NCI-H524 (cell line): ENCODE measurements around the gene TMEM101.
"Not testable (repeated sequence)": the region's sequence is repeated elsewhere in the genome, so short reads cannot be mapped to it uniquely, and the experiment has no call there.

Source experiments
- DNase-seq, 2 experiments: peaks; one replicate each; lab custom pipeline; 2025; lab: John Stamatoyannopoulos, UW

Gene TMEM101

DNA sequence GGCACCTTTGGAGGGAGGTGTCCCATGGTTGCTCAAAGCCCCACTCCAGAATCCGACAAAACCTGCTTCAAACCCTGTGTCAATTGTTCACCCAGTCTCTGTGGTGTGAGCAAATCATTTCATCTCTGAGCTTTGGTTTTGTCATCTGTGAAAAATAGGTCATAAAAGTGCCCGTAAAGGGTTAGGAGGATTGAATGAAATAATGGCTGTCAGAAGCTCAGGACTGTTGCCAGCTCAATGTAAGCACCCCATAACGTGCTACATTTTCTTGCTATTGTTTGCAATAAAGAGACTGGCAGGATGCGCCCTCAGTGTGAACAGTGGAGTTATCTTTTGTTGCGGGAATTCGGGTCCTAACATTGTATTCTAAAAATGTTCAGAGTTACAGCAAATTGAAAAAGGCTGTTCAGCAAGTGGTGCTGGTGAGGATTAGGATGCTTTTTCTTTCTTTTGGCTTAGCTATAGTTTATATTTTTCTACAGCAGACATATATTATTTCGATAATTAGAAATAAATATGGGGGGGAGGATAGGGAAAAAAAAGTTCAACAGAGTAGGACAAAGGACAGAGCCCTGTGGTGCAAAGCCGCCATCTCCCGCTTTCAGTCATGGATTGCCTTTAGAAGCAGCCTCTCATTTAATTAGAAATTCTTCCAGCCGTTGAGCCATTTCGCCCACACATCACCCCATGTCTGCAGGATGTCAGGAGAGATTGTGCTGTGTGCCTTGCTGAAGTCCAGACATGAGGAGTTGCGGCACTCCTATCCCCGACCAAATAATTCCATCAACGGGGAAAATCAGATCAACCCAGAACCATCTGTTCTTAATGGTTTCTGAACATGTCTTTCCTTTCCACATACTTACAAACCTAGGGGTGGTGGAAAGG is 40.1 kb downstream of the TMEM101 start:
- DNase-seq = no peak

DNA sequence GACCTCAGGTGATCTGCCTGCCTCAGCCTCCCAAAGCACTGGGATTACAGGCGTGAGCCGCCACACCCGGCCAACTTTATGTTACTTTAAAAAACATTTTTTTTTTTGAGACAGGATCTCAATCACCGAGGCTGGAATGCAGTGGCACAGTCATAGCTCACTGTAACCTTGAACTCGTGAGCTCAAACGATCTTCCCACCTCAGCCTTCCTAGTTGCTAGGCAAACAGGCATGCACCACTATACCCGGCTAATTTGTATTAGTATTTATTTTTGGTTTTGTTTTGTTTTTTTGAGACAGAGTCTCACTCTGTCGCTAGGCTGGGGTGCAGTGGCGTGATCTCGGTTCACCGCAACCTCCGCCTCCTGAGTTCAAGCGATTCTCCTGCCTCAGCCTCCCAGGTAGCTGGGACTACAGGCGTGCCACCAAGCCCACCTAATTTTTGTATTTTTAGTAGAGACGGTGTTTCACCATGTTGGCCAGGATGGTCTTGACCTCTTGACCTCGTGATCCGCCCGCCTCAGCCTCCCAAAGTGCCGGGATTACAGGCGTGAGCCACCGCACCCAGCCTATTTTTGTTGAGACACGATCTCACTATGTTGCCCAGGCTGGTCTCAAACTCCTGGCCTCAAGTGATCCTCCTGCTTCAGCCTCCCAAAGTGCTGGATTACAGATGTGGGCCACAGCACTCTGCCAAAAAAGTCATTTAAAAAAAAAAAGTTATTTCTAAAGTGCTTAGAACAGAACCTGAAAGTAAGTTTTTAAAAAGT is 42.1 kb downstream of the TMEM101 start:
- DNase-seq = not testable (repeated sequence)

- DNase-seq = not testable (repeated sequence)
These were observed 43.3 kb downstream of the TMEM101 start for GRCh38 chr17:43971436-43971835.

- no peak for DNase-seq
These were observed 44.4 kb downstream of the TMEM101 start for GRCh38 chr17:43970366-43970765.

DNA sequence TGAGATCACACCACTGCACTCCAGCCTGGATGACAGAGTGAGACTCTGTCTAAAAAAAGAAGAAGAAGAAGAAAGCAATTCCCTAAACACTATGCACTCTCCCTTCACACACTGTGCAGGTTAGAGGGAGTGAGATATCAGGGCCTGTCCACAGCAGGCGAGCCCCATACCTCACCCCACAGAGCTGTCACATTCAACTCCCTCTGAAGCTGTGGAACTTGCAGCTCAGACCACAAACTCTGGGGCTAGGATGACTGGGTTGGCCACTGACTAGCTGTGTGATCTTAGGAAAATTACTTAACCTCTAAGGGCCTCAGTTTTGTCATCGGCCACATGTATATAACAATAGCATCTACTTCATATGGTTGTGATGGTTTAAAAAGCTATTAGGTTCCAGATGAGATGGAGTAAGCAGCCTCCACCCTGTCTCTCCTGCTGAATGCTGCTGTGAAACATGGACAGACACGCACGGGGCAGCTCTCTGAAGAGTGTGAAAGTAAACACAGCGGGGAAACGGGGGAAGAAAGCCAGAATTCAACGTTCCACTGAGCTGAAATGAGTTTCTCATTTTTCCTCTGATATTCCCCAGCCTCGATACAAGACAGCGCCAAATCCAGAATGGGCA is 47.4 kb downstream of the TMEM101 start:
- no peak for DNase-seq

DNA sequence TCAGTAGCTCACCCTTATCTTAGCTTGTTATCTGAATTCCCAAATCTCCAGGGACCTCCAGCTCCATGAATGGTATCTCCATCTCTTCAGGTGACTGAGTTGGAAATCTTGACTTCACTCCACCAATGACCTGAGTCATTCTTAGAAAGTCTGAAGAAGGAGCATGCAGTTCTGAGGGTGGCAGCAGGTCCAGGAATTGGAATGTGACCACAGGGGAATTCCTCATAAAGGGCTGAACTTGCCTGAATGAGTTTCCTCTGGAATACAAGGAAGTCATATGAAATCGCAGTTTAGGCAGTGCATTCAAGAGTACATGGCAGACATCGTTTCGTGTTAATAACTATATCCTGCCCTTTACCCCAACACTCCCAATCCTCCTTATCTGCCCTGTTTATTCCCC is 48.5 kb downstream of the TMEM101 start:
- no peak for DNase-seq

GRCh38 chr17:43962479-43962878 is 52.3 kb downstream of the TMEM101 start:
- no peak for DNase-seq

DNA sequence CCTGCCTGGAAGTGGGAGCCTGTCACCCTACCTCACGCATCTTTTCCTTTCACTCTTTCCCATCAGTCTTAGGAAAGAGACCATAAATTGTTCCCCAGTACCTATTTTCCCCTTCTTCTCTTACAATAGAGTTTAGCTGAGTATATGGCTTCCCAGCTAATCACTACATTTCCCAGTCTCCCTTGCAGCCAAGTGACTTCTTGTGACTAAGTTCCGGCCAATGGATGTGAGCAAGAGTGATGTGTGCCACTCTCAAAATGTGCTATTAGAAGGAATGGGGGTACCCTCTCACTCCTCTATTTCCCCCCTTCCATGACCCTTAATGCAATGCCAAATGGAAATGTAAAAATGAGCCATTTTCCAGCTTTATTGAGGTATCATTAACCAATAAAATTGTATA is 52.8 kb downstream of the TMEM101 start:
- DNase-seq = no peak

GRCh38 chr17:43961292-43961691 is 53.5 kb downstream of the TMEM101 start:
- DNase-seq = not testable (repeated sequence)
